Right lung (tissue), 5 donors: ENCODE data around the gene SCOC. TPM values are rescaled to one million over a fixed set of nuclear protein-coding genes. Genes with fewer than 3 reads are reported as not detected.
"Not testable (repeated sequence)": the region's sequence is repeated elsewhere in the genome, so short reads cannot be mapped to it uniquely, and the experiment has no call there.

ENCODE experiments used
- DNase-seq, 2 donors: peaks; one replicate each; pipeline ENCODE4 v3.0.0-alpha.2; 2013
- polyA plus RNA-seq, 5 donors: library from polyadenylated mRNA; unstranded; fragments of 120-200 nt; gene quantifications; one replicate each; pipeline versions ENCODE4 v1.2.1 to v1.2.3, GENCODE V29; 2013; ENCODE audit warnings: inconsistent platforms in 1 of 5, low replicate concordance in 1 of 5; ENCODE audit not compliant: insufficient read length in 5 of 5, insufficient read depth in 1 of 5

The SCOC gene
- polyA plus RNA-seq, 5 donors, result 78.8 to 111 (median 86.4) TPM

GRCh38 chr4:140358281-140358680, 15.2 kb upstream of the SCOC start:
- DNase-seq, result no peak

- peak; percentile 50 to 66 for DNase-seq
These were observed 13.7 kb upstream of the SCOC start for GRCh38 chr4:140359562-140360427.

GRCh38 chr4:140361099-140361498, 12.3 kb upstream of the SCOC start:
- DNase-seq, result no peak

GRCh38 chr4:140363051-140363450, 10.4 kb upstream of the SCOC start:
- DNase-seq, result no peak

- DNase-seq, result no peak
These were observed 9.9 kb upstream of the SCOC start for GRCh38 chr4:140363558-140363957.

- no peak for DNase-seq
These were observed 5.7 kb upstream of the SCOC start for GRCh38 chr4:140367738-140368137.

GRCh38 chr4:140368686-140369085, 4.8 kb upstream of the SCOC start:
- no peak for DNase-seq

DNA sequence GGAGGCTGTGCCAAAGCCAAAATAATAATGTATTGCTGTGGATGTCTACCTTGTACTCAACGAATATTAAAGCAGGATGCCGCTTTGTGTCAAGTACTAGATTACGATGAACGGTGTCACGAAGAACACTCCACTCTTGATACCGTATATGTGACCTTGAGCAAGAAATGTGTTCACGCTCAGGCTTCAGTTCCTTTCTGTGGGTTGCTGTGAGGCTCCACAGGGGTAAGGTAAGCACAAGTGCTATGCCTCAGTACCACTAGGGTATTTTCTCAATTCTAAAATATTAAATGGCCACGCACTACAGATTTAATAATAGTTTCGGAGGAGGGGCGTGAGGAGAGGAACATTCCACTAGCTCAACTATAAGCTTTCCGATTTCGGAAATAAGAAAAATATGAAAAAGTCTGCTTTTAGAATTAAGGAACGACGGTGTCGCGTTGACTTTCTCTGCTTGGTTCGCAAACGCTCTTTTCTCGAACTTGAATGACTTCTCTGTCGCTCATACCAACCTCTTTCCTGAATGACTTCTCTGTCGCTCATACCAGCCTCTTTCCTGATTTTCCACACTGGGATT, 607 bp upstream of the SCOC start:
- no peak for DNase-seq

DNA sequence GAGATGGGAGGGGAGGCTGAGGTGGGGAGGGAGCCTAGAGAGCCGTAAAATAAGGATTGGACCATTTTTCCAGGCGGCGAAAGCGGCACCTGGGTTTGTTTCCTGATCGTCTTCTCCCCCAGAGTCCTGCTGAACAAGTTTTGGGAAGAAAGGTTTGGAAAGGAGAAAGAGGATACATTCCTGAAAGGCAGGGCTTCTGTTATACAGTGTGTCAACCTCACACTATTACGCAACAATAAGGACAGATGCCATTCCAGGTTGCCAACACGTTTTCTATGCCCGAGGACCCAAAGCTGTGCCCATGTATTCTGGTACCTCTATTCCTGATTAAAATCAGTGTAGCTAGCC, 658 bp downstream of the SCOC start:
- no peak for DNase-seq

DNA sequence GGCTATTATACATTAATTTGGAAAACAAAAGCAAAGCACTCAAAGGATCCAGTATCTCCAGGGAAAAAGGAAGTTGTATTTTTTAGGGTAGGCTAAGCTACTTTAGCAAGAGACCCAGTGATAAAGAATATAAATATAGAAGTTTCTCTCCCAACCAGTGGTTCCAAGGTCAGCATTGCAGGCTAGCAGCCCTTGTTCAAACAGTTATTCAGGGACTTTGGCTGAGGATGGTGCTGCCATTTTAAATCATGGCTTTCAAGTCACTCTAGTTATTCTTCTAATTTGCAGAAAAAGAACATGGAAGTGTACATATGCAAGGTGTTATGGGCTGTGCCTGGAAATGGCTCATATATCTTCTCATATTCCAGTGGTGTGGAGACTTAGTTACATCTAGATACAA, 9.3 kb downstream of the SCOC start:
- no peak for DNase-seq

- no peak for DNase-seq
These were observed 14.6 kb downstream of the SCOC start for GRCh38 chr4:140388015-140388414.

- DNase-seq, result no peak
These were observed 22.2 kb downstream of the SCOC start for GRCh38 chr4:140395668-140396067.

DNA sequence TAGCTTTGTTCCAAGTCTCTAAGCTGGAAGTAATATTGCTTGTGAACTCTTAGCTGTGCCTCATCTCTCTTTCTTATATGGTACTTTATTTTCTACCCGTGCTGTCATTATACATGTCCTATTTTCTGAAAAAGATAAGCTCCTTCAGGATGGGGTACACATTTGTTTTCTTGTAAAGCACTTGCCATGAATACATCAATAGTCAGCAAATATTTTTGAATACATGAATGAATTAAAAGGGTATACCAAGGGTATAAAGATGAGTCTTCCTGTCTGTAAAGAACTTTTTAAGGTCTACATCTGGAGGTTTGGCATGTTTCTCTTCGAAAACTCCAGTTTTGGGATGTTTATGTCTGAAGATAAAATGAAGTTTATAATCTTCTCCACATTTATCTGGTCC, 26.7 kb downstream of the SCOC start:
- DNase-seq, result no peak

DNA sequence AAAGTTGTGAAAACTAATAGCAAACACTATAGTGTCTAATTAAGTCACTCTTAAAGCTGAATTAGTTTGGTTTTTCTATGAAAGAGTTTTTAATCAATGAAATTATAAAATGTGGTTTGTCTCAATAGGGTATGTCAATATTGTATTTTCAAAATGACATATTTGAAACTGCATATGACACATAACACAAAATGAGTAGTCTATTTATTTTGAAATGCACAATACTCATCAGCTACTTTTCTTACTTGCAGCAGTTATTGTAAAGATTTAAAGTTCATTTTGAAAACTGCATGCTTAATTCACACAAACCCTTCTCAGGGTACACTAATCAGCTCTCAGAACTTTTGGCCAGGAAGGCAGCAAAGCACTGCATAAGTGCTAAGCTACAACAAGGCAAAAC, 32.8 kb downstream of the SCOC start:
- DNase-seq, result no peak

GRCh38 chr4:140408974-140409373, 35.5 kb downstream of the SCOC start:
- no peak for DNase-seq

DNA sequence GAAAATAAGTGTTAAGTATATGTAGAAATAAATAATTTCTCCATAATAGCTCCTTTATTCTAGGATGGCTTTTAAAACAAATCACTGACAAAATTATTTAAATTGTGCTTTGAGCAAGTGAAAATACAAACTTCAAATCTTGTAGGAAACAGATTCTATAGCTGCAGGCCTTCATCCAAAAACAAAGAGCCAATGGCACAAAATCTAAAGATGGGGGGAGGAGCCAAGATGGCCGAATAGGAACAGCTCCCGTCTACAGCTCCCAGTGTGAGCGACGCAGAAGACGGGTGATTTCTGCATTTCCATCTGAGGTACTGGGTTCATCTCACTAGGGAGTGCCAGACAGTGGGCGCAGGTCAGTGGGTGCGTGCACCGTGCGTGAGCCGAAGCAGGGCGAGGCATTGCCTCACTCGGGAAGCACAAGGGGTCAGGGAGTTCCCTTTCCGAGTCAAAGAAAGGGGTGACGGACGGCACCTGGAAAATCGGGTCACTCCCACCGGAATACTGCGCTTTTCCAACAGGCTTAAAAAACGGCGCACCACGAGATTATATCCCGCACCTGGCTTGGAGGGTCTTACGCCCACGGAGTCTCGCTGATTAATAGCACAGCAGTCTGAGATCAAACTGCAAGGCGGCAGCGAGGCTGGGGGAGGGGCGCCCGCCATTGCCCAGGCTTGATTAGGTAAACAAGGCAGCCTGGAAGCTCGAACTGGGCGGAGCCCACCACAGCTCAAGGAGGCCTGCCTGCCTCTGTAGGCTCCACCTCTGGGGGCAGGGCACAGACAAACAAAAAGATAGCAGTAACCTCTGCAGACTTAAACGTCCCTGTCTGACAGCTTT, 39.9 kb downstream of the SCOC start:
- DNase-seq, result not testable (repeated sequence)

- no peak for DNase-seq
These were observed 49.7 kb downstream of the SCOC start for GRCh38 chr4:140423106-140423505.

GRCh38 chr4:140426610-140427105, 53.2 kb downstream of the SCOC start:
- DNase-seq, result no peak

- peak; percentile 71 to 74 for DNase-seq
These were observed 53.9 kb downstream of the SCOC start, which contains the start of gene CLGN for GRCh38 chr4:140427106-140427918. Gene CLGN, minus strand, starts transcription at chr4:140427648. Its CDS starts 14,570 bp downstream, at chr4:140413078.

DNA sequence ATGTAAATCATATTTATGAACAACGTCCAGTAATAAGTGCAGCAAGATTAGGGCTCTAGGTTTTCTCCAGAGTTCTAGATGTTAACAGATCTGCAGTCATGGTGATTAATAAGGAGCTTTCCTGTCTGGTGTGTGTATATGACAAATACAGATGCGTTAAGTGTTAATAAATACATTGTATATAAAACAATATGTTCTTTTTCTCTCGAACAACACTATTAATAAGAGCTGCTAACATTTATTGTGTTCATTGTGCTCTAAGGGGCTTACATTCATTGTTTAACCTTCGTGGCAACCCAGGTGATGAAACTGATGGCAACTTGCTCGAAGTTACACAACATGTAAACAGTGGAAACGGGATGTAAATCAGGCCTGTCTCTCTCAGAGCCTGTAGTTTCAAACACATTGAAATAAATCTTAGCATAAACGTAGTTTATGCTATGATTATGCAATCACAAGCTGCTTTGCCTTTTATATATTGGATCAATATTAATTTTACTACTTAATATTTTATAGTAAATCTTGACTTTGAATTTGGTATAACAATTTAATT, 54.5 kb downstream of the SCOC start:
- peak; percentile 11 to 13 for DNase-seq
